ENCODE results near the gene RAB1A. TPM values are rescaled to one million over a fixed set of nuclear protein-coding genes. Genes with fewer than 3 reads are reported as not detected.

Gene RAB1A
- total and polyA plus RNA-seq, 2 of the 13 experiments (the other 11 are each of a cell fraction or from before 2014, with no cell fraction given): 206 to 226 TPM

DNA sequence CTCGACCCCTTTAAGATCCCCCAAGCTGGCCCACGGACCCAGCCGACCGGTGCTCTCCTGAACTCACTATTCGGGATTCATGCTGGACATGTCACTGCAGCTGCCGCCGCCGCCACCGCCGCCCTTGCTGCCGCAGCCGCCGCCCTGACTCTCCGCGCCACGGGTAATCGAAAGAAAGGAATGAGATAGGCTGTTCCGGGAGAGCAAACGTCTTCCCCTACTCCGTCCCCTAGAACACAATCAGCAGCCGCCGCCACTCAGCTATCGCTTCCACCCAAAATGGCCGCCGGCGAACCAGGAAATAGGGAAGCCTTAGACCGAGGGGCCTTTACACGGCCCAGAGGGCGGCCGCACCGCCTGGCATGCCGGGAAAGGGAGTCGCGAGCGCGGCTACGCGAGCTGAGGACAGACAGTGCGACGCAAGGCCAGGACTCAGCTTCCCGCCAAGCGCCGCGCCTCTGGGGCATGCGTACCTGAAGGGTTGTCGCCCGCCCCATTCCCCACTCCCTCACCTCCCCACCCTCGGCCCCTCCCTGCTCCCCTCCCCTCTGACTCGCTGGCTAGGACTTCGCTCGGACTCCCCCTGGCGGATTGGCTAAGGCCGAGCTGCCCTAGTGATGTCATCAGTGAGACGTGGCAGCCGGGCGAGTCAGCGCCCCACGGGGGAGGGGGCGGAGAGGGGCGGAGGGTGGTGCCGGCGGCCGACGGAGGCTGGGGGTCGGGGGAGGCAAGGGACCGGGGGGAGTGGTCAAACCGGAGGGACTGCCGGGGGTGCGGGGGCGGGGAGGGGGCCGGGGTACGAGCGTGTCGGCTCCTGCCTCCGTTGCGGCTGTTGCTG lies at the start of gene RAB1A (continued):
- TF ChIP-seq ZBTB37 (CRISPR knock-in tag; IDR thresholded peaks at IDR 0.05) (no peak), ZNF792 (CRISPR knock-in tag; IDR thresholded peaks at IDR 0.05) (peak; percentile 53; the same call in 1 of the 2 replicates), HOXA5 (CRISPR knock-in tag; IDR thresholded peaks at IDR 0.05) (peak; percentile 28; the same call in 1 of the 2 replicates), ZNF256 (CRISPR knock-in tag; conservative IDR thresholded peaks at IDR 0.05) (no peak), ZBTB21 (CRISPR knock-in tag; IDR thresholded peaks at IDR 0.05) (peak; percentile 78), BORCS8-MEF2B (CRISPR knock-in tag; IDR thresholded peaks at IDR 0.05) (no peak), ZNF749 (CRISPR knock-in tag; IDR thresholded peaks at IDR 0.05; ENCODE audit: borderline replicate concordance) (0 out of 2 replicates have a peak, but pooled peaks have one; percentile 6), ZC3H4 (CRISPR knock-in tag; IDR thresholded peaks at IDR 0.05; ENCODE audit: borderline replicate concordance) (no peak), PRPF4 (IDR thresholded peaks at IDR 0.05; ENCODE audit: low read depth, low read length, poor library complexity, severe bottlenecking) (no peak), DNMT1 (CRISPR knock-in tag; IDR thresholded peaks at IDR 0.05) (0 out of 2 replicates have a peak, but pooled peaks have one; percentile 61), ZNF124 (CRISPR knock-in tag; IDR thresholded peaks at IDR 0.05) (peak; percentile 75; the same call in 1 of the 2 replicates), AGO2 (optimal IDR thresholded peaks at IDR 0.05; ENCODE audit: low read depth, low read length) (peak; percentile 87), AHR (CRISPR knock-in tag; IDR thresholded peaks at IDR 0.05) (no peak), ZNF879 (CRISPR knock-in tag; IDR thresholded peaks at IDR 0.05) (no peak), CENPT (CRISPR knock-in tag; IDR thresholded peaks at IDR 0.05; ENCODE audit: low read depth) (no peak), ZNF609 (CRISPR knock-in tag; IDR thresholded peaks at IDR 0.05; ENCODE audit: borderline replicate concordance) (peak; percentile 10; the same call in 1 of the 2 replicates), ZNF766 (CRISPR knock-in tag; IDR thresholded peaks at IDR 0.05; ENCODE audit: borderline replicate concordance) (no peak), ZNF484 (CRISPR knock-in tag; IDR thresholded peaks at IDR 0.05; ENCODE audit: borderline replicate concordance, low read depth) (0 out of 2 replicates have a peak, but pooled peaks have one; percentile 39), HDAC1 (CRISPR knock-in tag; IDR thresholded peaks at IDR 0.05) (peak; percentile 55; the same call in 1 of the 2 replicates), KDM6A (CRISPR knock-in tag; IDR thresholded peaks at IDR 0.05; ENCODE audit: low read depth) (no peak), ZNF598 (CRISPR knock-in tag; IDR thresholded peaks at IDR 0.05; ENCODE audit: borderline replicate concordance) (peak; percentile 78), ZFP1 (CRISPR knock-in tag; IDR thresholded peaks at IDR 0.05) (0 out of 2 replicates have a peak, but pooled peaks have one; percentile 30), MTF2 (CRISPR knock-in tag; IDR thresholded peaks at IDR 0.05; ENCODE audit: borderline replicate concordance) (no peak; the same call in 1 of the 2 replicates)
- TF ChIP-seq, protein P1, sequence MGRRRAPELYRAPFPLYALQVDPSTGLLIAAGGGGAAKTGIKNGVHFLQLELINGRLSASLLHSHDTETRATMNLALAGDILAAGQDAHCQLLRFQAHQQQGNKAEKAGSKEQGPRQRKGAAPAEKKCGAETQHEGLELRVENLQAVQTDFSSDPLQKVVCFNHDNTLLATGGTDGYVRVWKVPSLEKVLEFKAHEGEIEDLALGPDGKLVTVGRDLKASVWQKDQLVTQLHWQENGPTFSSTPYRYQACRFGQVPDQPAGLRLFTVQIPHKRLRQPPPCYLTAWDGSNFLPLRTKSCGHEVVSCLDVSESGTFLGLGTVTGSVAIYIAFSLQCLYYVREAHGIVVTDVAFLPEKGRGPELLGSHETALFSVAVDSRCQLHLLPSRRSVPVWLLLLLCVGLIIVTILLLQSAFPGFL (CRISPR knock-in tag; IDR thresholded peaks at IDR 0.05): no peak
